ENCODE data around the gene GTF2H3. TPM values are rescaled to one million over a fixed set of nuclear protein-coding genes. Genes with fewer than 3 reads are reported as not detected.

GTF2H3 gene
- total and polyA plus RNA-seq, 2 experiments from 2014 or later, result 10.5 to 27.7 TPM

DNA sequence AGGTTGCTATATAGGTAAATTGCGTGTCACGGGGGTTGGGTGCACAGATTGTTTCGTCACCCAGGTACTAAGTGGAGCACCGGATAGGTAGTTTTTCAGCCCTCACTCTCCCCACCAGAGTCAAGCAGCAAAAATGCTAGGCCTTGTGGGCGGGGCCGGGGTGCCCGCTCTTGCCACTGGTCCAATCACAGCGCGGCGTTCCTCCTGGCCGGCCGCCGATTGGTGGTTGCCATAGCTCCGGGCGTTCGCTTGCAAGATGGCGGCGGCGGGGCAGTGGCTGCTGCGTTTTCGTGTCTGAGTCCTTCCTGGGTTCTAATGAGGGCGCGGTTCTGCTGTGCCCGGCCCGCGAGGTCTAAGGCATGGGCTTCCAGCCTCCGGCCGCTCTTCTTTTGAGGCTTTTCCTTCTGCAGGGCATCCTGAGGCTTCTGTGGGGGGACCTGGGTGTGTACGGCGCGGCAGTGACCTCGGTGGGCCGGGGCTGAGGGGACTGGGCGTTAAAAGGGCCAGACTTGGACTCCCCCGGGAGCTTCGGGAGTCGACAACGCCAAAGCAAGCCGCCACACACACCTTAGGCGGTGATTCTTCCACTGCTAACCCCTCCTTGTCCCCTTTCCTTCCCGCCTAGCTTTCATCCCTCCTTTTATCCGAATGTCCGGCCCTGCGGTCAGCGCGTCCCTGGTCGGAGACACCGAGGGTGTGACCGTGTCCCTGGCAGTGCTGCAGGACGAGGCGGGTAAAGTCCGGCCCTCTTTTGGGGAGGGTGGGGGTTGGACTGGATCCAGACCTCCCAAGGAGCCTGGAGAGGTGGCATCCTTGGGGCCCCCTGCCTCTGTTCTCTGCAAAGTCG, 37.5 kb downstream of the GTF2H3 start, which contains the start of gene TCTN2:
TCTN2 (plus strand) TSS at position 232 of the 847 bp plus-strand sequence; CDS start at position 360, 128 bp downstream.
- peak within 1 kb of the TSS; percentile 68 for H3K4me3 ChIP-seq
- no peak within 1 kb of the TSS for H3K27ac ChIP-seq (ENCODE audit: low read depth)
- no peaks in the 10 kb centered on the region for H4K20me1 ChIP-seq (replicated peaks; ENCODE audit: insufficient read depth)
- H3K9me2 ChIP-seq (ENCODE audit: insufficient read depth), result no peaks in the 10 kb centered on the region
- peak; percentile 99 for ATAC-seq
- H3K36me3 Mint-ChIP-seq (ENCODE audit: low read depth), result peaks cover 5% of the 10 kb centered on the region
- H3K27ac Mint-ChIP-seq, result peak within 1 kb of the TSS; percentile 87
- DNase-seq (ENCODE audit: low spot score), result peak; percentile 98
- H3K9me3 Mint-ChIP-seq, result no peaks in the 10 kb centered on the region
- H3K4me3 Mint-ChIP-seq, result peak within 1 kb of the TSS; percentile 90
- H3K4me1 ChIP-seq (ENCODE audit: insufficient read depth), result no peaks in the 10 kb centered on the region
- H3K79me2 ChIP-seq (replicated peaks; ENCODE audit: insufficient read depth), result no peaks in the 10 kb centered on the region
- no peaks in the 10 kb centered on the region for H3K27me3 ChIP-seq (ENCODE audit: insufficient read depth)
- H3K27me3 Mint-ChIP-seq (ENCODE audit: insufficient read depth, low read depth, poor library complexity), result peaks cover 3% of the 10 kb centered on the region
- H2AFZ ChIP-seq, result peak within 1 kb of the TSS; percentile 91
- H3K36me3 ChIP-seq (ENCODE audit: insufficient read depth), result no peaks in the 10 kb centered on the region
- peak within 1 kb of the TSS; percentile 95 for H3K4me2 ChIP-seq
- no peaks in the 10 kb centered on the region for H3K4me1 Mint-ChIP-seq
- no peaks in the 10 kb centered on the region for H3F3A ChIP-seq (replicated peaks; ENCODE audit: low read depth)
- TF ChIP-seq, protein P1, sequence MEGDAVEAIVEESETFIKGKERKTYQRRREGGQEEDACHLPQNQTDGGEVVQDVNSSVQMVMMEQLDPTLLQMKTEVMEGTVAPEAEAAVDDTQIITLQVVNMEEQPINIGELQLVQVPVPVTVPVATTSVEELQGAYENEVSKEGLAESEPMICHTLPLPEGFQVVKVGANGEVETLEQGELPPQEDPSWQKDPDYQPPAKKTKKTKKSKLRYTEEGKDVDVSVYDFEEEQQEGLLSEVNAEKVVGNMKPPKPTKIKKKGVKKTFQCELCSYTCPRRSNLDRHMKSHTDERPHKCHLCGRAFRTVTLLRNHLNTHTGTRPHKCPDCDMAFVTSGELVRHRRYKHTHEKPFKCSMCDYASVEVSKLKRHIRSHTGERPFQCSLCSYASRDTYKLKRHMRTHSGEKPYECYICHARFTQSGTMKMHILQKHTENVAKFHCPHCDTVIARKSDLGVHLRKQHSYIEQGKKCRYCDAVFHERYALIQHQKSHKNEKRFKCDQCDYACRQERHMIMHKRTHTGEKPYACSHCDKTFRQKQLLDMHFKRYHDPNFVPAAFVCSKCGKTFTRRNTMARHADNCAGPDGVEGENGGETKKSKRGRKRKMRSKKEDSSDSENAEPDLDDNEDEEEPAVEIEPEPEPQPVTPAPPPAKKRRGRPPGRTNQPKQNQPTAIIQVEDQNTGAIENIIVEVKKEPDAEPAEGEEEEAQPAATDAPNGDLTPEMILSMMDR (conservative IDR thresholded peaks at IDR 0.05; ENCODE audit: low read depth in 2 of 2), result no peak
- TF ChIP-seq, protein P2, sequence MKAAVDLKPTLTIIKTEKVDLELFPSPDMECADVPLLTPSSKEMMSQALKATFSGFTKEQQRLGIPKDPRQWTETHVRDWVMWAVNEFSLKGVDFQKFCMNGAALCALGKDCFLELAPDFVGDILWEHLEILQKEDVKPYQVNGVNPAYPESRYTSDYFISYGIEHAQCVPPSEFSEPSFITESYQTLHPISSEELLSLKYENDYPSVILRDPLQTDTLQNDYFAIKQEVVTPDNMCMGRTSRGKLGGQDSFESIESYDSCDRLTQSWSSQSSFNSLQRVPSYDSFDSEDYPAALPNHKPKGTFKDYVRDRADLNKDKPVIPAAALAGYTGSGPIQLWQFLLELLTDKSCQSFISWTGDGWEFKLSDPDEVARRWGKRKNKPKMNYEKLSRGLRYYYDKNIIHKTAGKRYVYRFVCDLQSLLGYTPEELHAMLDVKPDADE (IDR thresholded peaks at IDR 0.05), result no peak
- peak; percentile 32; the same call in 1 of the 2 replicates for TF ChIP-seq POLR2AphosphoS5 (IDR thresholded peaks at IDR 0.05; ENCODE audit: low read depth)
- peak; percentile 35; the same call in 1 of the 2 replicates for TF ChIP-seq CREB1 (CRISPR knock-in tag; IDR thresholded peaks at IDR 0.05; ENCODE audit: low read depth)

DNA sequence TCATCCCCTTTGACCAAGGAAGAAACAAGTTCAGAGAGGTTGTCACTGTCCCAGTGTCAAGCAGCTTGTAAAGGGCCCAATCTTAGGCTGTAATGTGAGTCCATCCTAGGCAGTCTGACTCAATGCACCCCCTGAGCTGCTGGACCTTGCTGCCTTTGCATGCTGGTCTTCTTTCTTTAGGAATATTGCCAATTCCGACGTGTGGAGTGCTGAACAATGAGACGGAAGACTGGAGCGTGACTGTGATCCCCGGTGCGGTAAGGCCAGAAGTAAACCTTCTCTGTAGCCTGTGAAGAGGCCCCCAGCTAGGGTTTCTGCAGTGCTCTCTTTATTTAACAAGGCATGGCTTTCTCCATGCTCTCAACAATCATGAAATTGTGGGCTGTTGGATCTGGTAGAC, 38.2 kb downstream of the GTF2H3 start:
- Mint-ChIP-seq H3K9me3 (no peaks in the 10 kb centered on the region), H3K4me3 (peak overlapping the region; percentile 90), H3K36me3 (ENCODE audit: low read depth) (peaks cover 7% of the 10 kb centered on the region), H3K4me1 (no peaks in the 10 kb centered on the region), H3K27me3 (ENCODE audit: insufficient read depth, low read depth, poor library complexity) (peaks cover 3% of the 10 kb centered on the region), H3K27ac (no peak overlapping the region)
- ATAC-seq, result no peak
- Histone ChIP-seq H3K79me2 (replicated peaks; ENCODE audit: insufficient read depth) (no peaks in the 10 kb centered on the region), H3K9me2 (ENCODE audit: insufficient read depth) (no peaks in the 10 kb centered on the region), H3K27ac (ENCODE audit: low read depth) (no peak overlapping the region), H3K27me3 (ENCODE audit: insufficient read depth) (no peaks in the 10 kb centered on the region), H3F3A (replicated peaks; ENCODE audit: low read depth) (no peaks in the 10 kb centered on the region), H3K4me3 (peak overlapping the region; percentile 68), H3K36me3 (ENCODE audit: insufficient read depth) (no peaks in the 10 kb centered on the region), H4K20me1 (replicated peaks; ENCODE audit: insufficient read depth) (no peaks in the 10 kb centered on the region), H2AFZ (peak overlapping the region; percentile 91), H3K4me1 (ENCODE audit: insufficient read depth) (no peaks in the 10 kb centered on the region), H3K4me2 (peak overlapping the region; percentile 95)
- no peak for DNase-seq (ENCODE audit: low spot score)
- TF ChIP-seq, protein P3, sequence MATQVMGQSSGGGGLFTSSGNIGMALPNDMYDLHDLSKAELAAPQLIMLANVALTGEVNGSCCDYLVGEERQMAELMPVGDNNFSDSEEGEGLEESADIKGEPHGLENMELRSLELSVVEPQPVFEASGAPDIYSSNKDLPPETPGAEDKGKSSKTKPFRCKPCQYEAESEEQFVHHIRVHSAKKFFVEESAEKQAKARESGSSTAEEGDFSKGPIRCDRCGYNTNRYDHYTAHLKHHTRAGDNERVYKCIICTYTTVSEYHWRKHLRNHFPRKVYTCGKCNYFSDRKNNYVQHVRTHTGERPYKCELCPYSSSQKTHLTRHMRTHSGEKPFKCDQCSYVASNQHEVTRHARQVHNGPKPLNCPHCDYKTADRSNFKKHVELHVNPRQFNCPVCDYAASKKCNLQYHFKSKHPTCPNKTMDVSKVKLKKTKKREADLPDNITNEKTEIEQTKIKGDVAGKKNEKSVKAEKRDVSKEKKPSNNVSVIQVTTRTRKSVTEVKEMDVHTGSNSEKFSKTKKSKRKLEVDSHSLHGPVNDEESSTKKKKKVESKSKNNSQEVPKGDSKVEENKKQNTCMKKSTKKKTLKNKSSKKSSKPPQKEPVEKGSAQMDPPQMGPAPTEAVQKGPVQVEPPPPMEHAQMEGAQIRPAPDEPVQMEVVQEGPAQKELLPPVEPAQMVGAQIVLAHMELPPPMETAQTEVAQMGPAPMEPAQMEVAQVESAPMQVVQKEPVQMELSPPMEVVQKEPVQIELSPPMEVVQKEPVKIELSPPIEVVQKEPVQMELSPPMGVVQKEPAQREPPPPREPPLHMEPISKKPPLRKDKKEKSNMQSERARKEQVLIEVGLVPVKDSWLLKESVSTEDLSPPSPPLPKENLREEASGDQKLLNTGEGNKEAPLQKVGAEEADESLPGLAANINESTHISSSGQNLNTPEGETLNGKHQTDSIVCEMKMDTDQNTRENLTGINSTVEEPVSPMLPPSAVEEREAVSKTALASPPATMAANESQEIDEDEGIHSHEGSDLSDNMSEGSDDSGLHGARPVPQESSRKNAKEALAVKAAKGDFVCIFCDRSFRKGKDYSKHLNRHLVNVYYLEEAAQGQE (IDR thresholded peaks at IDR 0.05; ENCODE audit: unreplicated experiment), result no peak
- TF ChIP-seq EZH2phosphoT487 (IDR thresholded peaks at IDR 0.05; ENCODE audit: unreplicated experiment) (no peak), JUNB (IDR thresholded peaks at IDR 0.05; ENCODE audit: unreplicated experiment) (no peak), ZNF114 (CRISPR knock-in tag; IDR thresholded peaks at IDR 0.05) (no peak), POLR2AphosphoS5 (IDR thresholded peaks at IDR 0.05; ENCODE audit: low read depth) (no peak), NANOG (IDR thresholded peaks at IDR 0.05; ENCODE audit: borderline replicate concordance) (no peak)
- TF ChIP-seq, protein P1 (conservative IDR thresholded peaks at IDR 0.05; ENCODE audit: low read depth in 2 of 2), result no peak

Measured in GM23338 (cell line).